Panc1 (cell line): ENCODE measurements around the gene PLA2G2E.

Experiments
- POLR2AphosphoS5 ChIP-seq: IDR thresholded peaks from 2 replicates; pipeline ENCODE4 v1.6.1; 2012; ENCODE audit warnings: mild to moderate bottlenecking, low read depth, low read length, moderate library complexity
- SIN3A ChIP-seq: IDR thresholded peaks from 2 replicates; pipeline ENCODE4 v1.6.1; 2012; ENCODE audit warnings: low read depth, mild to moderate bottlenecking, low read length, moderate library complexity, borderline replicate concordance; ENCODE audit not compliant: insufficient read depth
- TCF7L2 ChIP-seq: IDR thresholded peaks from 2 replicates; pipeline ENCODE4 v1.6.1; 2011; ENCODE audit warnings: mild to moderate bottlenecking, low read depth, low read length, inconsistent platforms
- TF ChIP-seq, protein P1 (sequence below): fragments of 450-650 bp; IDR thresholded peaks from 2 replicates; pipeline ENCODE4 v1.5.1; 2017; ENCODE audit warnings: mild to moderate bottlenecking
- TF ChIP-seq, protein P2 (sequence below), 2 experiments: IDR thresholded peaks; 2 replicates each; pipeline ENCODE4 v1.6.1; 2011 to 2012; ENCODE audit warnings: low read depth in 2 of 2, control low read depth in 1 of 2, low read length in 1 of 2, mild to moderate bottlenecking in 1 of 2, moderate library complexity in 1 of 2; ENCODE audit not compliant: insufficient read depth in 1 of 2

DNA sequence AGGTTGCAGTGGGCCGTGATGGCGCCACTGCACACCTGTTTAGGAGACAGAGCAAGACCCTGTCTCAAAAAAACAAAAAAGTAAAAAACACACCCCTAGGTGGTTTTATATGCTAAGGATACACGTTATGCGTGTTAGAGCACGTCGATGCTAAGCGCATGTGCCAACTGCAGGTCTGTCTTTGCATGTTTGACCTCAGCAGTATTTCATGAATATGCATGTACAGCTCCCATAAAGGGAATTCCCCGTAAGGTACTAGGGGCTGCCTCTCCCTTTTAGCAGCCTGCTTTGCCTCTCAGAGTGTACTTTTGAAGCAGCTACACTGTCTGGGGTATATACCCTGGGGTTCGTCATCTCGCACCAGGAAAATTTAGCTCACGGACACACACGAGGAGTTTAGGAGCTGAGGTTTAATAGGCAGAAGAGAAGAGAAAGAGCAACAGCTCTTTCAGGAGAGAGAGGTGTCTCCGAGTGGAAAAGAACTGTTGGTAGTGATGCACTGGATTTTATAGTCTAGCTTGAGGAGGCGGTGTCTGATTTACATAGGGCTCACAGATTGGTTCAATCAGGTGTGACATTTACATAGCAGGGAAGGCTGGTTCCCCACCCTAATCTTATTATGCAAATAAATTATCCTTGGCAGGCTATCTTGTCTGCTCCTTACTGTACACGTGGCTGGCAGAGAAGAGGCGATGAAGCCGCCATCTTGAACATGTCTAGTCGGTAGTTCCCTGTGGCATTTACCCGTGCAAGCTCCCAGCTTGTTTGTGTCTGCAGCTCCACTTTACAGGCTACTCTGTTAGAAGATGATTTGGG lies 45.4 kb downstream of the PLA2G2E start:
- TF ChIP-seq, protein P1, sequence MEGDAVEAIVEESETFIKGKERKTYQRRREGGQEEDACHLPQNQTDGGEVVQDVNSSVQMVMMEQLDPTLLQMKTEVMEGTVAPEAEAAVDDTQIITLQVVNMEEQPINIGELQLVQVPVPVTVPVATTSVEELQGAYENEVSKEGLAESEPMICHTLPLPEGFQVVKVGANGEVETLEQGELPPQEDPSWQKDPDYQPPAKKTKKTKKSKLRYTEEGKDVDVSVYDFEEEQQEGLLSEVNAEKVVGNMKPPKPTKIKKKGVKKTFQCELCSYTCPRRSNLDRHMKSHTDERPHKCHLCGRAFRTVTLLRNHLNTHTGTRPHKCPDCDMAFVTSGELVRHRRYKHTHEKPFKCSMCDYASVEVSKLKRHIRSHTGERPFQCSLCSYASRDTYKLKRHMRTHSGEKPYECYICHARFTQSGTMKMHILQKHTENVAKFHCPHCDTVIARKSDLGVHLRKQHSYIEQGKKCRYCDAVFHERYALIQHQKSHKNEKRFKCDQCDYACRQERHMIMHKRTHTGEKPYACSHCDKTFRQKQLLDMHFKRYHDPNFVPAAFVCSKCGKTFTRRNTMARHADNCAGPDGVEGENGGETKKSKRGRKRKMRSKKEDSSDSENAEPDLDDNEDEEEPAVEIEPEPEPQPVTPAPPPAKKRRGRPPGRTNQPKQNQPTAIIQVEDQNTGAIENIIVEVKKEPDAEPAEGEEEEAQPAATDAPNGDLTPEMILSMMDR: no peak
- no peak for TF ChIP-seq POLR2AphosphoS5
- TF ChIP-seq, protein P2, sequence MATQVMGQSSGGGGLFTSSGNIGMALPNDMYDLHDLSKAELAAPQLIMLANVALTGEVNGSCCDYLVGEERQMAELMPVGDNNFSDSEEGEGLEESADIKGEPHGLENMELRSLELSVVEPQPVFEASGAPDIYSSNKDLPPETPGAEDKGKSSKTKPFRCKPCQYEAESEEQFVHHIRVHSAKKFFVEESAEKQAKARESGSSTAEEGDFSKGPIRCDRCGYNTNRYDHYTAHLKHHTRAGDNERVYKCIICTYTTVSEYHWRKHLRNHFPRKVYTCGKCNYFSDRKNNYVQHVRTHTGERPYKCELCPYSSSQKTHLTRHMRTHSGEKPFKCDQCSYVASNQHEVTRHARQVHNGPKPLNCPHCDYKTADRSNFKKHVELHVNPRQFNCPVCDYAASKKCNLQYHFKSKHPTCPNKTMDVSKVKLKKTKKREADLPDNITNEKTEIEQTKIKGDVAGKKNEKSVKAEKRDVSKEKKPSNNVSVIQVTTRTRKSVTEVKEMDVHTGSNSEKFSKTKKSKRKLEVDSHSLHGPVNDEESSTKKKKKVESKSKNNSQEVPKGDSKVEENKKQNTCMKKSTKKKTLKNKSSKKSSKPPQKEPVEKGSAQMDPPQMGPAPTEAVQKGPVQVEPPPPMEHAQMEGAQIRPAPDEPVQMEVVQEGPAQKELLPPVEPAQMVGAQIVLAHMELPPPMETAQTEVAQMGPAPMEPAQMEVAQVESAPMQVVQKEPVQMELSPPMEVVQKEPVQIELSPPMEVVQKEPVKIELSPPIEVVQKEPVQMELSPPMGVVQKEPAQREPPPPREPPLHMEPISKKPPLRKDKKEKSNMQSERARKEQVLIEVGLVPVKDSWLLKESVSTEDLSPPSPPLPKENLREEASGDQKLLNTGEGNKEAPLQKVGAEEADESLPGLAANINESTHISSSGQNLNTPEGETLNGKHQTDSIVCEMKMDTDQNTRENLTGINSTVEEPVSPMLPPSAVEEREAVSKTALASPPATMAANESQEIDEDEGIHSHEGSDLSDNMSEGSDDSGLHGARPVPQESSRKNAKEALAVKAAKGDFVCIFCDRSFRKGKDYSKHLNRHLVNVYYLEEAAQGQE (IDR thresholded peaks at IDR 0.05; ENCODE audit: insufficient read depth in 1 of 2, low read depth in 2 of 2, low read length in 1 of 2): no peak
- no peak for TF ChIP-seq SIN3A
- no peak for TF ChIP-seq TCF7L2
